AML-193 (cell line): Measurements from ENCODE around the gene ITPRID1.
"Not testable (repeated sequence)": the region's sequence is repeated elsewhere in the genome, so short reads cannot be mapped to it uniquely, and the experiment has no call there.

Source experiments
- DNase-seq, 2 experiments: peaks; one replicate each; lab custom pipeline; 2025; lab: John Stamatoyannopoulos, UW

The ITPRID1 gene

GRCh38 chr7:31516680-31517502 is 3.0 kb downstream of the ITPRID1 start:
- no peak for DNase-seq

- no peak for DNase-seq
Measured at GRCh38 chr7:31517513-31517912, 3.6 kb downstream of the ITPRID1 start.

- no peak for DNase-seq
Measured at GRCh38 chr7:31518766-31519165, 4.9 kb downstream of the ITPRID1 start.

GRCh38 chr7:31521336-31522010 is 7.6 kb downstream of the ITPRID1 start:
- DNase-seq = no peak

GRCh38 chr7:31526864-31527263 is 13.0 kb downstream of the ITPRID1 start:
- no peak for DNase-seq

- DNase-seq = no peak
Measured at GRCh38 chr7:31529103-31529502, 15.2 kb downstream of the ITPRID1 start.

GRCh38 chr7:31540651-31541185 is 26.8 kb downstream of the ITPRID1 start:
- DNase-seq = not testable (repeated sequence)

GRCh38 chr7:31545549-31545948 is 31.7 kb downstream of the ITPRID1 start:
- DNase-seq = no peak

- no peak for DNase-seq
Measured at GRCh38 chr7:31549611-31550010, 35.7 kb downstream of the ITPRID1 start.

- no peak for DNase-seq
Measured at GRCh38 chr7:31550432-31550831, 36.5 kb downstream of the ITPRID1 start.

- DNase-seq = no peak
Measured at GRCh38 chr7:31553661-31554081, 39.8 kb downstream of the ITPRID1 start.

- DNase-seq = no peak
Measured at GRCh38 chr7:31562002-31562401, 48.1 kb downstream of the ITPRID1 start.

- no peak for DNase-seq
Measured at GRCh38 chr7:31563522-31563921, 49.6 kb downstream of the ITPRID1 start.

GRCh38 chr7:31563951-31564350 is 50.1 kb downstream of the ITPRID1 start:
- DNase-seq = no peak

- no peak for DNase-seq
Measured at GRCh38 chr7:31564661-31565060, 50.8 kb downstream of the ITPRID1 start.

GRCh38 chr7:31569528-31569927 is 55.6 kb downstream of the ITPRID1 start:
- no peak for DNase-seq

- no peak for DNase-seq
Measured at GRCh38 chr7:31583526-31583925, 69.6 kb downstream of the ITPRID1 start.

GRCh38 chr7:31583942-31584341 is 70.1 kb downstream of the ITPRID1 start:
- DNase-seq = no peak

GRCh38 chr7:31595390-31595789 is 81.5 kb downstream of the ITPRID1 start:
- DNase-seq = no peak

- DNase-seq = no peak
Measured at GRCh38 chr7:31602041-31602625, 88.2 kb downstream of the ITPRID1 start.

GRCh38 chr7:31603046-31603445 is 89.2 kb downstream of the ITPRID1 start:
- DNase-seq = no peak

GRCh38 chr7:31613604-31614003 is 99.7 kb downstream of the ITPRID1 start:
- no peak for DNase-seq

- DNase-seq = no peak
Measured at GRCh38 chr7:31633467-31633866, 119.6 kb downstream of the ITPRID1 start.
